ENCODE data around the gene RPL21. TPM values are rescaled to one million over a fixed set of nuclear protein-coding genes. Genes with fewer than 3 reads are reported as not detected.
"Not testable (repeated sequence)": the region's sequence is repeated elsewhere in the genome, so short reads cannot be mapped to it uniquely, and the experiment has no call there.

Gene RPL21
- total RNA-seq, 6 experiments from 2014 or later = 174 to 362 (median 317) TPM

DNA sequence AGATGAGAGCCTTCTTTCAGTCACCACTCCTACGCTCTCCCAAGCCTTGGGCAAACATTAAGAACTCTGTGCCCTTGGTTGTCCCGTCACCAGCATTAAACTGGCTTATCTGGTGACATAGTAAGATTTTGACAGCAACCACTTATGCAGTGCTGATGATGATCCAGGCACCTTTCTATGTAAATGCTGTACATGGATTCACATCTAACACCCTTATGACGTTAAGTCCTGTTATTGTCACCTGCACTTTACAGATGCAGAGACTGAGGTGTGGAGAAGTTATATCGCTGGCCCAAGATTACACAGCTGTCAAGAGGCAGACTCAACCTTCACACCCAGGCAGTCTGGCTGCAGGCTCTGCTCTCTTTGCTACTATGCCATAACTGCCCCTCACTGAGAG is 44.3 kb downstream of the RPL21 start:
- intact Hi-C loops (cut with DNase I) = no loop called here
- Histone ChIP-seq H3K27ac (no peak overlapping the region), H3K36me3 (no peaks in the 10 kb centered on the region), H3K4me1 (no peaks in the 10 kb centered on the region), H3K4me3 (no peak overlapping the region), H3K27me3 (no peaks in the 10 kb centered on the region), H3K9me3 (no peaks in the 10 kb centered on the region)
- DNase-seq (no peak), ATAC-seq (no peak)
- TF ChIP-seq POLR2A (IDR thresholded peaks at IDR 0.05) = no peak
- TF ChIP-seq CTCF (IDR thresholded peaks at IDR 0.05) = no peak
- 96% methylated on average over 4 of the region's 4 CpGs for WGBS (ENCODE audit: insufficient coverage, low coverage, low lambda C conversion rate, missing lambda C conversion rate)

DNA sequence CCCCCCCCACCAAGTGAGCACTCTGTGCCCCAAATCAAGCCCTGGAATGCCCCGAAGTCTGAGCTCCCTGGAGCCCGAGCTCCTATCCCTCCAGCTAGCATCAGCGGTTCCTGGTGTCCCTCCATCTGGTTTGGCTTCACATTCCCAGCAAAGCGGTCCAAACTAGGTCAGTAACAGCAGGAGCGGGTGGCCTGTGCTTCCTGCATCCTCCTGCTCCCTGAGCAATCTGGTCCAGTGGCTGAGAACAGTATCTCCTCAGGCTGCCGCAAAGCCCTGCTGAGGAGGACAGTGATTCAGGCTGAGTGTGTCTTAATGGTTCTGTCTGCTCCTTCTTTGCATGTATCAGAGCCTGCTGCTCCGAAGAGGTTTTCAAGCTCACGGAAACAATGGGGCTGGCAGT is 45.1 kb downstream of the RPL21 start:
- intact Hi-C loops (cut with DNase I) = no loop called here
- Histone ChIP-seq H3K9me3 (no peaks in the 10 kb centered on the region), H3K4me3 (no peak overlapping the region), H3K4me1 (no peaks in the 10 kb centered on the region), H3K27ac (no peak overlapping the region), H3K27me3 (no peaks in the 10 kb centered on the region), H3K36me3 (no peaks in the 10 kb centered on the region)
- ATAC-seq = no peak
- no peak for DNase-seq
- WGBS (ENCODE audit: insufficient coverage, low coverage, low lambda C conversion rate, missing lambda C conversion rate) = no CpG with 5 or more reads among the region's 8 CpGs
- no peak for TF ChIP-seq CTCF (IDR thresholded peaks at IDR 0.05)

- Histone ChIP-seq H3K27ac (peak overlapping the region in 2 of 3 donors; percentile 36 to 41), H3K36me3 (no peaks in the 10 kb centered on the region), H3K27me3 (no peaks in the 10 kb centered on the region), H3K4me3 (no peak overlapping the region), H3K9me3 (no peaks in the 10 kb centered on the region), H3K4me1 (no peaks in the 10 kb centered on the region)
- TF ChIP-seq POLR2A (IDR thresholded peaks at IDR 0.05) (no peak), CTCF (IDR thresholded peaks at IDR 0.05) (no peak)
- intact Hi-C loops (cut with DNase I) = no loop called here
- ATAC-seq = peak; percentile 95 to 98 (median 98)
- WGBS (ENCODE audit: insufficient coverage, low coverage, low lambda C conversion rate, missing lambda C conversion rate) = 24% methylated on average over 5 of the region's 5 CpGs
- DNase-seq = peak in 1 of 3 donors; percentile 81
Measured at GRCh38 chr13:27298849-27299248, 47.5 kb downstream of the RPL21 start.

- H3K4me1 ChIP-seq; H3K4me3 ChIP-seq; H3K27me3 ChIP-seq; H3K36me3 ChIP-seq; H3K27ac ChIP-seq; ATAC-seq; H3K9me3 ChIP-seq; DNase-seq; intact Hi-C loops (cut with DNase I): not testable (repeated sequence)
- 86% methylated on average over 3 of the region's 7 CpGs for WGBS (ENCODE audit: insufficient coverage, low coverage, low lambda C conversion rate, missing lambda C conversion rate)
Measured at GRCh38 chr13:27300406-27300805, 49.0 kb downstream of the RPL21 start.

DNA sequence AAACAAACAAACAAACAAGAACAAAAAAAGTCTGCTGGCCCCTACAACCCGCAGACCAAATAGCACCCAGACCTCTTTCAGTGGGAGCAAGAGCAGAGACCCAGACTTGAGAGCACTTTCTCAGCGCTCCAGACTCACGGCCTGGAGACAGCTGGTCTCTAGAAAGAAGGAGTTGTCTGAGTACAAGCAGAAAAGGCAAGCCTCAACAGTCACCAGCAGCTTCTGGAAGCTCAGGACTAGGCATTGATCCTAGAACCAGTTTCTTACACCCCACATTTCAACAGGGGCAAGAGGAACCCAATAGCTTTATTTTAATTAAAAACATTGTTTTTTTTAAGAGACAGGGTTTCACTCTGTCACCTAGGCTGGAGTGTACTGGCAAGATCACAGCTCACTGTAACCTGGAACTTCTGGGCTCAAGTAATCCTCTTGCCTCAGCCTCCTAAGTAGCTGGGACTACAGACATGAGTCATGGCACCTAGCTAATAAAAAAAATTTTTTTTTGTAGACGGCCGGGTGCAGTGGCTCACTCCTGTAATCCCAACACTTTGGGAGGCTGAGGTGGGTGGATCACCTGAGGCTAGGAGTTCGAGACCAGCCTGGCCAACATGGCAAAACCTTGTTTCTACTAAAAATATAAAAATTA is 49.7 kb downstream of the RPL21 start:
- WGBS (ENCODE audit: insufficient coverage, low coverage, low lambda C conversion rate, missing lambda C conversion rate) = 85% methylated on average over 4 of the region's 6 CpGs
- H3K36me3 ChIP-seq = no peaks in the 10 kb centered on the region
- ATAC-seq (no peak), DNase-seq (no peak)
- H3K4me3 ChIP-seq = no peak overlapping the region
- H3K9me3 ChIP-seq = no peaks in the 10 kb centered on the region
- TF ChIP-seq CTCF (IDR thresholded peaks at IDR 0.05) = no peak
- no peak for TF ChIP-seq POLR2A (IDR thresholded peaks at IDR 0.05)
- intact Hi-C loops (cut with DNase I) = no loop called here
- no peaks in the 10 kb centered on the region for H3K27me3 ChIP-seq
- no peaks in the 10 kb centered on the region for H3K4me1 ChIP-seq
- H3K27ac ChIP-seq = no peak overlapping the region

All from right lobe of liver (tissue), 6 donors.